SH-SY5Y (cell line): ENCODE measurements around the gene SEC61G.

ENCODE experiments used
- GATA2 ChIP-seq: IDR thresholded peaks from 2 replicates; pipeline ENCODE4 v1.6.1; 2011; ENCODE audit warnings: mild to moderate bottlenecking, low read depth, low read length
- GATA3 ChIP-seq: IDR thresholded peaks from 2 replicates; pipeline ENCODE4 v1.6.1; 2011; ENCODE audit warnings: low read depth, mild to moderate bottlenecking, low read length, moderate library complexity

Gene SEC61G

GRCh38 chr7:54758702-54759592 lies at the start of gene SEC61G:
Gene SEC61G (minus strand): TSS chr7:54759211. CDS start chr7:54757588, 1,623 bp downstream.
- TF ChIP-seq GATA2 (no peak), GATA3 (no peak)

DNA sequence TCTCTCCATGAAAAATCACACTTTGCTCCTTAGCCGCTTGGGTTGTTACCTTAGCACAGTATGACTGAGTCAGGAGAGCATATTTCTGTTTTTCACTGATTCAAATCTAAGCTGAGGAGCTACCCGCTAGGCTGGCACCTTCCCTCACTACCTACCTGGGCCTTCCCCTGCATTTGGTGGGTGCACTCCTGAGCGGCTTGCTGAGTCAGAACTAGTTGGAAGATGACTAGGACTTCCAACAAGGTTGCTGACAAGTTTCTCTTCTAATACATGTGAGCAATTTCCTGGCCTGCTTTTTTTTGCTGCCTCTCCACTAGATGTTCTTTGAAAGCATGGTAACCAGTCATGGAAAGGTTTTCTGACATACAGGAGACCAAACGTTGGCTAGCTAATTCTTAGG lies 43.8 kb upstream of the SEC61G start:
- TF ChIP-seq GATA3 (no peak), GATA2 (no peak)

DNA sequence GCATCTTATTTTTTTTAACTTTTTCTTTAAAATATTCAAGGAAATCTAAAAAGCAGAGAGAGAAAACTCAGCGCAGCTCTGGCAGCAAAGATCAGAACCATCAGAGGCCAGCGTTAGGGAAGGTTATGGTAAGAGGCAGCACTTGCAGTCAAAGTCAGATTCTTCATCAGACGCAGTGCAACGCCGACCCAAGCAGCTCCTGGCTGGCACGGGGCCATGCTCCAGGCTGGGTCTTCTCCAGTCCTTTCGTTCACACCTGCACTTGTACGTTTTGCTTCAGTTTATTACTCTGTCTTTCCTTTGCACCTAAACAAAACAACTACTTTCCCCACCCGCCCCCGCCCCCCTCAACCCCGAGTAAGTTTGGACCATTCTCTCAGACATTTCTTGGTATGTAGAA lies 43.1 kb upstream of the SEC61G start:
- TF ChIP-seq GATA2 (no peak), GATA3 (no peak)

- no peak for TF ChIP-seq GATA3
- no peak for TF ChIP-seq GATA2
Observed at GRCh38 chr7:54799792-54800191, 40.8 kb upstream of the SEC61G start.

GRCh38 chr7:54798530-54798929 lies 39.5 kb upstream of the SEC61G start:
- TF ChIP-seq GATA2 (no peak), GATA3 (no peak)

GRCh38 chr7:54796853-54797252 lies 37.8 kb upstream of the SEC61G start:
- TF ChIP-seq GATA3 = no peak
- no peak for TF ChIP-seq GATA2

- TF ChIP-seq GATA3 = no peak
- no peak for TF ChIP-seq GATA2
Observed at GRCh38 chr7:54796150-54796549, 37.1 kb upstream of the SEC61G start.

GRCh38 chr7:54792383-54792782 lies 33.4 kb upstream of the SEC61G start:
- TF ChIP-seq GATA3 = no peak

GRCh38 chr7:54788664-54789063 lies 29.7 kb upstream of the SEC61G start:
- no peak for TF ChIP-seq GATA2
- no peak for TF ChIP-seq GATA3

- TF ChIP-seq GATA2 = no peak
- no peak for TF ChIP-seq GATA3
Observed at GRCh38 chr7:54785261-54785660, 26.2 kb upstream of the SEC61G start.

DNA sequence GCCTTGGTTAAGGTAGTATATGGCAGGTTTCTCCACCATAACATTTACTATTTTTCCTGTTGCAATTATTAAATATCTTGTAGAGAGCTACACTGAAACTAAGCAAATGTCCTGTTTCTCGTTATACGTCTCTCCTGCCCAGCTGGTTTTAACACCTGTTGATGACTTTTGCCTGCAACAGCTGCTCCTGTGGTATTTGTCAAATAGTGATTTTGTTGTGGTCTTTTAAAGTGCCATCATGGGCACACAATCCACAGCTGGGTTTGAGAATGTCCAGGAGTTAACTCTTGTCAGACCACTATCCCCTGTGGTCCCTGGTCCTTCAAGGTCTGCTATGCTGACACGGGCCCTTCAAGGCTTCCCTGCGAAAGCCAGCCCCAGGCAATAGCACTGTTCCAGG lies 24.9 kb upstream of the SEC61G start:
- TF ChIP-seq GATA3 (no peak), GATA2 (no peak)

- TF ChIP-seq GATA2 = no peak
- no peak for TF ChIP-seq GATA3
Observed at GRCh38 chr7:54782829-54783228, 23.8 kb upstream of the SEC61G start.

GRCh38 chr7:54782314-54782713 lies 23.3 kb upstream of the SEC61G start:
- no peak for TF ChIP-seq GATA3
- no peak for TF ChIP-seq GATA2

DNA sequence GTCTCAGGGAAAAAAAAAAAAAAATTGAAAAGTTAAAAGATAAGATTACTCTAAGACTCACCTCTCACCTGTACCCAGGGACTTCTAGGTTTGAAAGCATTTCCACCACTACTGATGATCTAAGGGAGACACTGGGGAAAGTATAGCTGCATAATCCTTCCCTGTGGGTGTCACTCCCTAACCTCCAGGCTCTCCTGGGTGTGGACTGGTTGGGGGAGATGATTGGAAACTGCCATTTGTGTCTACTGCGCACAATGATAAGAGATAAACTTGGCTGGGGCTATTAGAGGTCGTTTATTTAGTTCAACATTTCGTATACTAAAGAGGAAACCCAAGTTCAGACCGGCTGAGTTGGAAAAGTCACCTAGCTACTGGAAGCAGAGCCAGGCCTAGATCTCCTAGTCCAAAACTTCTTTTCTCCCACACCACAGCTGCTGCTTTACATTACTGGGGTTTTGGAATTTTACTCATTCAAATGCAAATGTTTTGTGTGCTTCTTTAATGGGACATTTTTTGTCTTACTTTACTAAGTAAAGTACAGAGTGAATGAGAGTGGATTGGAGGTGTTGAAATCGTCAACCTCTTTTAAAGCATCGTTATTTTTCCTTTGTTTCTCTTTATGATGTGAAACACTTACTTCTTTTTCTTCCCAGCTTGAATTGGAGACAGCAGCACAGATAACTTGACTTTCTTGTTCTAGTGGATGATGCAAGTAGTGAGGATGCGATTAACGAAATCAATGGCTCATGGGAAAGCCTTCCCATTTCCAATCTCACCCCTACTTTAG lies 22.3 kb upstream of the SEC61G start:
- TF ChIP-seq GATA2 (no peak), GATA3 (no peak)

DNA sequence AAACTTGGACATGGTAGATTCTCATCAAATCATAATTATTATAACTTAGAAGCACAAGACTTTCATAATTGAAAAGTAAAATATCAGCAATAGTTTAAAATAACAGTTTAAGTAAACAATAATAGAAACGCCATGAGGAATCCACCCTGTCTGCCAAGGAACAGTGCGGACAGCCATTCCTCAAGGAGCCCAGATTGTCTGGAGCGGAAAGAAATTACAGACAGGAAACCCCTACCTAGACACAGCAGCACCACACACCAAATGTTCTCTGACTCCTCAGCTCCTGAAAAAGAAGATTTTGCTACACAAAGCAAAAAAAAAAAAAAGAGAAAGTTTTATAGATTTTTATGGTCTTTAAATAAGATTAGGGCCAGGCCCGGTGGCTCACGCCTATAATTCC lies 21.5 kb upstream of the SEC61G start:
- TF ChIP-seq GATA2 (no peak), GATA3 (no peak)
